ENCODE data around the gene NEIL1.

DNA sequence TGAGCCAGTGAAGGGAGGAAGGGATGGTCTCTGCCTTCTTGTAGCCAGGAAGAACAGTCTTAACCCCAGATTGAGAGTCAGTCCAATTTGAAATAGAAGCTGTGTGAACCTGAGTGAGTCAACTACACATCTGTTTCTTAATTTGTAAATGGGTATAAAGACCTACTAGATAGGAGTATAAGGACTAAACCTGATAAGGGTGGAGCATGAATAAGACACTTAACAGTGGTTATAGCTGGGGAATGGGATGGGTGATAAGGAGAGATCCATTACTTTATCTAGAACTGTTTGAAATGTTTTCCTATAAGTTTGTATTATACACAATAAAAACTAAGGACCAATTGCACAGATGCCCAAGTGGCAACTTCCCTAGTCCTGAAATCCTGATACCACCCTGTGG is 20.2 kb downstream of the NEIL1 start:
- no peak for TF ChIP-seq MYC (IDR thresholded peaks at IDR 0.05; ENCODE audit: low read depth, low read length)
- TF ChIP-seq CTCF (IDR thresholded peaks at IDR 0.05; ENCODE audit: extremely low read depth in 1 of 2, insufficient read depth in 1 of 2, low read depth in 1 of 2, low read length in 2 of 2) = no peak
- TF ChIP-seq POLR2A (IDR thresholded peaks at IDR 0.05; ENCODE audit: low read depth, low read length) = no peak
- TF ChIP-seq EZH2 (IDR thresholded peaks at IDR 0.05; ENCODE audit: borderline replicate concordance, low read depth, low read length, severe bottlenecking) = no peak
- TF ChIP-seq POLR2AphosphoS5 (IDR thresholded peaks at IDR 0.05; ENCODE audit: insufficient read depth, low read depth, low read length) = no peak

All from endothelial cell of umbilical vein (primary cell).